ENCODE data around the gene MLLT1.

MLLT1 gene

DNA sequence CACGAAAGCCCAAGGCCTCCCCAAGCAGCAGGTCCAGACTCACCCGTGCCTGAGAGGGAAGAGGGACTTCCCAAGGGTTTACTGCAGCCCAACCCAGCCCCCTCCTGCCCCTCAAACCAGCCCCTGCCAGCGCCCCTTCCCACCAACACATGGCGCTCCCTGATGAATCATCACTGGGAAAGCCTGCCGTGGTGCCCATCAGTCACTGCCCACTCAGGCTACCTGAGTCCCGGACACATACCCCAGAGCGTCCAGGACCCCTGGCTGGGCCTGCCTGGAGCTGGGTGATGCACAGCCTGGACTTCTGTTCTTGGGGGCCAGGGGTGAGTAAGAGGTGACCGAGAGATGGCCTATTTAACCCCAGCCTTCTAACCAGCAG is 60.6 kb downstream of the MLLT1 start:
- ChIA-PET POLR2A (interaction anchor here (1.4 kb wide), 1 partner anchor 142 kb away, joined by 3 read pairs; the partner anchor contains the start of gene CLPP), CTCF (interaction anchor here (0.6 to 1.7 kb wide), 7 partner anchors 11 to 158 kb away, joined by 3 to 7 read pairs (median 4); no protein-coding TSS in a partner anchor)
- DNase-seq (ENCODE audit: extremely low spot score) = no peak
- no peak for TF ChIP-seq SUZ12 (IDR thresholded peaks at IDR 0.05)
- no peak for TF ChIP-seq NFRKB (IDR thresholded peaks at IDR 0.05)
- no peak for TF ChIP-seq CTBP1 (IDR thresholded peaks at IDR 0.05; ENCODE audit: borderline replicate concordance)
- TF ChIP-seq ELF4 (IDR thresholded peaks at IDR 0.05) = no peak
- no peak for TF ChIP-seq FOXK2 (IDR thresholded peaks at IDR 0.05)
- no peak for TF ChIP-seq FOXA1 (IDR thresholded peaks at IDR 0.05)
- TF ChIP-seq TARDBP (IDR thresholded peaks at IDR 0.05) = no peak
- TF ChIP-seq LEF1 (IDR thresholded peaks at IDR 0.05; ENCODE audit: borderline replicate concordance) = no peak
- TF ChIP-seq, protein P1, sequence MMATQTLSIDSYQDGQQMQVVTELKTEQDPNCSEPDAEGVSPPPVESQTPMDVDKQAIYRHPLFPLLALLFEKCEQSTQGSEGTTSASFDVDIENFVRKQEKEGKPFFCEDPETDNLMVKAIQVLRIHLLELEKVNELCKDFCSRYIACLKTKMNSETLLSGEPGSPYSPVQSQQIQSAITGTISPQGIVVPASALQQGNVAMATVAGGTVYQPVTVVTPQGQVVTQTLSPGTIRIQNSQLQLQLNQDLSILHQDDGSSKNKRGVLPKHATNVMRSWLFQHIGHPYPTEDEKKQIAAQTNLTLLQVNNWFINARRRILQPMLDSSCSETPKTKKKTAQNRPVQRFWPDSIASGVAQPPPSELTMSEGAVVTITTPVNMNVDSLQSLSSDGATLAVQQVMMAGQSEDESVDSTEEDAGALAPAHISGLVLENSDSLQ (IDR thresholded peaks at IDR 0.05) = no peak
- no peak for TF ChIP-seq ZNF384 (IDR thresholded peaks at IDR 0.05)
- TF ChIP-seq BHLHE40 (IDR thresholded peaks at IDR 0.05; ENCODE audit: borderline replicate concordance) = no peak
- TF ChIP-seq L3MBTL2 (conservative IDR thresholded peaks at IDR 0.05) = no peak

DNA sequence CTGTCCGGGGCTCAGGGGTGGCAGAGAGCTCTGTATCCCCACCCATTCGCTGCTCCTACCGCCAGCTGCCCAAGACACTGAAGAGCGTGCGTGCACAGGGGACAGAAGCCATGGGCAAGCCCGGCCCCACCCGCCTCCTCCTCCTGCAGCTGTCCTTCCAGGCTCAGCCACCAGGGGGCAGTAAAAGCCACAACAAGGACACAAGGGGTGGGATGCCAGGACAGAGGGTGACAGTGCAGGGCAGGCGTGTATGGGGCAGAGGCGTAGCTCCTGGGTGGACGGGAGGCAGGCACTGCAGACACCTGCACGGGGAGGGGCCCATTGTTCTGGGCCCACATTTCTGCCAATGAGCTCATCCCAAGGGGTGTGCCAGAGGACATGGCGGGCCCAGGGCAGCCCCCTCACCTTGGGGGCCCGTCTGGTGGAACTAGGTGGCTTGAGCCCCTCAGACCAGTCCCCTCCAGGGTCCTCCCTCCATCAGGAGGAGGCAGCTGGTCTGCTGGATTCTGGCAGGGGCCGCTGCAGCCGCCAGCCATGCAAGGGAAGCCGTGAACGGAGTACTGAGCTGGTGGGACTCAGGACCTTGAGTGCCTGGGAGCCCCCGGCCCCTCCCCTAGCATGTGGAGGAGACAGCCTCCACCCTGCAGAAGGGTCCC is 61.2 kb downstream of the MLLT1 start:
- TF ChIP-seq L3MBTL2 (conservative IDR thresholded peaks at IDR 0.05) (no peak), TARDBP (IDR thresholded peaks at IDR 0.05) (no peak), HDGF (IDR thresholded peaks at IDR 0.05; ENCODE audit: borderline replicate concordance) (peak; percentile 30; the same call in 1 of the 2 replicates), FOXA1 (IDR thresholded peaks at IDR 0.05) (no peak)
- POLR2A ChIA-PET = interaction anchor here (1.4 kb wide), 1 partner anchor 143 kb away, joined by 3 read pairs; the partner anchor contains the start of gene CLPP
- peak; percentile 89 for DNase-seq (ENCODE audit: extremely low spot score)
- CTCF ChIA-PET = interaction anchor here (0.6 to 1.7 kb wide), 8 partner anchors 12 to 158 kb away, joined by 3 to 7 read pairs (median 4); no protein-coding TSS in a partner anchor

DNA sequence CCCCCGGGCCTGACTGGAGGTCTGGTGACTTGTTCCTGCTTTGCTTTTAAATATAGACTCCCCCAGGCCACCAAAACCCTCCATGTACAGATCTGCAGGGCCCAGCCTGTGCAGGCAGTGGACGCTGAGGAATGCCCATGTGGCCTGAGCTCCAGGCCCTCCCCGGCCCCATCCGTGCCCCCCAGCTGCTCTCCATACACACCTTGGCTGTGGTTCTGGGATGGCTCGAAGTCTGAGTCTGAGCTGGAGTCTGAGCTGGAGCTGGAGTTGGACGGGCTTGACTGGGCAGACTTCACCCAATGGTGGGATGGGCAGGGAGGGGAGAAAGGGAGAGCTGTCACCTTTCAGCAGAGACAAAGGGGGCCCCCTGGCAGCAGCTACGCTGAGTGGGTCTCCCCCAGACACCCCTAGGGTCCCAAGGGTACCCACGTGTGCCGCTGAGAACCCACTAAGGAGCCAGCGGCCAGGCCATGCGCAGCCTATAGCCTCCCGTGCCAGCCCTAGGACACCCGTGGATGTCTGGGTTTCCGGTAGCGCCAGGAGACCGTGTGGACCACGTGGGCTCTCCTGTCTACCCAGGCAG is 61.9 kb downstream of the MLLT1 start:
- ChIA-PET CTCF (interaction anchor here (1.1 to 1.7 kb wide), 4 partner anchors 18 to 82 kb away, joined by 3 to 7 read pairs (median 6); no protein-coding TSS in a partner anchor), POLR2A (interaction anchor here (1.4 kb wide), 1 partner anchor 143 kb away, joined by 3 read pairs; the partner anchor contains the start of gene CLPP)
- DNase-seq (ENCODE audit: extremely low spot score) = no peak
- no peak for TF ChIP-seq SP1 (IDR thresholded peaks at IDR 0.05)
- TF ChIP-seq FOXK2 (IDR thresholded peaks at IDR 0.05) = no peak
- no peak for TF ChIP-seq HDGF (IDR thresholded peaks at IDR 0.05; ENCODE audit: borderline replicate concordance)
- TF ChIP-seq SUZ12 (IDR thresholded peaks at IDR 0.05) = no peak
- no peak for TF ChIP-seq LEF1 (IDR thresholded peaks at IDR 0.05; ENCODE audit: borderline replicate concordance)
- TF ChIP-seq BHLHE40 (IDR thresholded peaks at IDR 0.05; ENCODE audit: borderline replicate concordance) = no peak
- TF ChIP-seq ZNF384 (IDR thresholded peaks at IDR 0.05) = no peak
- no peak for TF ChIP-seq FOXM1 (IDR thresholded peaks at IDR 0.05; ENCODE audit: borderline replicate concordance)
- TF ChIP-seq FOXA1 (IDR thresholded peaks at IDR 0.05) = no peak
- TF ChIP-seq L3MBTL2 (conservative IDR thresholded peaks at IDR 0.05) = no peak
- no peak for TF ChIP-seq CTBP1 (IDR thresholded peaks at IDR 0.05; ENCODE audit: borderline replicate concordance)
- TF ChIP-seq TARDBP (IDR thresholded peaks at IDR 0.05) = no peak
- no peak for TF ChIP-seq ELF4 (IDR thresholded peaks at IDR 0.05)
- TF ChIP-seq ARNT (IDR thresholded peaks at IDR 0.05) = no peak
- TF ChIP-seq NFRKB (IDR thresholded peaks at IDR 0.05) = no peak
- TF ChIP-seq, protein P1 (IDR thresholded peaks at IDR 0.05) = no peak

DNA sequence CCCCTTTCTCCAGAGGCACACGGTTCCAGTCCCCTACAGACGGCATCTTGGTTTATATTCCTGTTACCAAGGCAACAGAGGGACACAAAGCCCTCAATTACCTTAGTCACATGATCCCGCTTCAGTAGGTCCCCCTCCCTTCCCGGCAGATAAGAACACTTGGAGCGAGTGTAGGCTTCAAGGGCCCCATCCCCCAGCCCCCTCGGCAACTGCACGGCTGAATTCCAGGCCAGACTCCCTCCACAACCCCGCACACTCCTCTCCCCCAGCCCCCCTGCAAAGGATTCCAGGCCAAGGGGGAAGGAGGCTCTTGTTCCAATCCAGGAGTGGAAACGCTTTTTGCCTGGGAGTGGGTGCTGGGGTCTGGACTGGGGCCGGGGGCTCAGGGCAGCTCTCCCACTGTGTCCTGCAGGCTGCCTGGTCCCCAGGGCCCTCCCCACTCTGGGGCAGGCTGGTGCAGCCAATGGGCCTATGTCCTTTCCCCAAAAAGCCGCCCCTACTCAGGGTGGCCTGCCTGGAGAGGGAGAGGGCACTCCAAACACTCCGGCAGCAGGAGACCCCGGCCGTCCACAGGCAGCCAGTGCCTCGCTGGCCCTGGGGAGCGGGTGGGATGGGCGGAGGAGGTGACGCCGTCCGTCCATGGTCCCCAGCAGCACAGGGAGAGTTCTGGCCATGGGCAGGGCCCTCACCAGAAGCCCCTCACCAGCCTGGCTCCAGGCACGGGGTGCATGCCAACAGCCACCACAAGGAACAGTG is 62.6 kb downstream of the MLLT1 start:
- peak; percentile 58 for DNase-seq (ENCODE audit: extremely low spot score)
- POLR2A ChIA-PET = no interaction called here
- CTCF ChIA-PET = interaction anchor here (1.1 to 1.7 kb wide), 2 partner anchors 78 to 83 kb away, joined by 3 to 7 read pairs; no protein-coding TSS in a partner anchor
- TF ChIP-seq TARDBP (IDR thresholded peaks at IDR 0.05) (no peak), FOXM1 (IDR thresholded peaks at IDR 0.05; ENCODE audit: borderline replicate concordance) (no peak), ARNT (IDR thresholded peaks at IDR 0.05) (no peak), ELF4 (IDR thresholded peaks at IDR 0.05) (no peak), ZNF384 (IDR thresholded peaks at IDR 0.05) (no peak), FOXK2 (IDR thresholded peaks at IDR 0.05) (no peak), SUZ12 (IDR thresholded peaks at IDR 0.05) (no peak), HDGF (IDR thresholded peaks at IDR 0.05; ENCODE audit: borderline replicate concordance) (no peak), CTBP1 (IDR thresholded peaks at IDR 0.05; ENCODE audit: borderline replicate concordance) (no peak), LEF1 (IDR thresholded peaks at IDR 0.05; ENCODE audit: borderline replicate concordance) (no peak), SP1 (IDR thresholded peaks at IDR 0.05) (no peak), FOXA1 (IDR thresholded peaks at IDR 0.05) (no peak), BHLHE40 (IDR thresholded peaks at IDR 0.05; ENCODE audit: borderline replicate concordance) (no peak), NFRKB (IDR thresholded peaks at IDR 0.05) (no peak), L3MBTL2 (conservative IDR thresholded peaks at IDR 0.05) (no peak)
- TF ChIP-seq, protein P1 (IDR thresholded peaks at IDR 0.05) = no peak

DNA sequence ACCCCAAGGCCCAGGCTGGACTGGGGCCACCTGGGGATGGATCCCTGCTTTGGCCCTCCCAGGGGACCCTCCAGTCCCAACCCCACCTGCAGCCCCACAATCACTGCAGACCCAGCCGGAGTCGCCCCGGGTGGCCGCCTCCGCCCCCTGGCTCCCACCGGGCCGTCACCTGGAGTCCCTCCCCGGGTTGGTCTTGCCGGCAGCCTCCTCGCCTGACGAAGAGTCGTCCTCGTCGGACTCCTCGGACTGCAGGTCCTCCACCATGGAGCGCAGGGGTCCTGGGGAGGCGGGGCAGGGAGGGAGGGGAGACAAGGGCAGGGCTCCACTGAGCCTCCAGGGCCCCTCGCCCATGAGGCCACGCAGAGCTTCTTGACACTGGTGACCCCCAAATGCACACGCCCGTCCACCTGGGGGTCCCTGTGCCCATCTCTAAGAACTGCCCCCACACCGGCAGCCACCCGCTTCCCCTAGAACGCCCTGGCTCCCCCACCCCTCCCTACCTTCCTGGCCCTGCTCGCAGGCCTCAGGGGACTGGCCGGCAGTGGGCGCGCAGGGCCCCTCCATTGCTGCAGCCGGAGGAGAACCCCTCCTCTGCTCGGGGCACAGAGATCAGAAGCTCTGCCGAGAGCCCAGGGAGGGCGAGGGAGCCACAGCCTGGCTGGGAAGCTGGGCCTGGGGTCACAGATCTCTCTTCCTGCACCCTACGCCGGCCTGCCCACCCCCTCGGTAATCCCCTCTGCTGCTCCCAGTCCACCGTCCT is 63.4 kb downstream of the MLLT1 start:
- POLR2A ChIA-PET = no interaction called here
- TF ChIP-seq ARNT (IDR thresholded peaks at IDR 0.05) (no peak), FOXK2 (IDR thresholded peaks at IDR 0.05) (no peak), L3MBTL2 (conservative IDR thresholded peaks at IDR 0.05) (no peak), FOXM1 (IDR thresholded peaks at IDR 0.05; ENCODE audit: borderline replicate concordance) (no peak), ZNF384 (IDR thresholded peaks at IDR 0.05) (no peak), NFRKB (IDR thresholded peaks at IDR 0.05) (no peak)
- CTCF ChIA-PET = no interaction called here
- no peak for DNase-seq (ENCODE audit: extremely low spot score)
